H1 (cell line): ENCODE data around the gene OMP. TPM values are rescaled to one million over a fixed set of nuclear protein-coding genes. Genes with fewer than 3 reads are reported as not detected.

Experiments
- BRCA1 ChIP-seq: IDR thresholded peaks from 2 replicates; pipeline ENCODE4 v1.6.1; 2012; ENCODE audit warnings: low read depth, low read length, improper control_type of control experiment
- KDM1A ChIP-seq: fragments of 200-600, 300-600 bp; sonication (generic); IDR thresholded peaks from 2 replicates; pipeline ENCODE4 v1.7.1; 2016; ENCODE audit warnings: mild to moderate bottlenecking, low read length, borderline replicate concordance
- polyA plus RNA-seq, 7 experiments: library from polyadenylated mRNA; depleted of rRNA in 3 of 7; stranded (reverse) in 5 of 7; unstranded in 2 of 7; fragments of >200 nt in 5 of 7; fragments of 200-250 nt in 2 of 7; gene quantifications; 1 replicate in 5 of 7; 2 replicates in 1 of 7; 4 replicates in 1 of 7; pipeline versions ENCODE4 v1.2.1 to v1.2.3, GENCODE V29; 2011 to 2013; ENCODE audit warnings: missing spikeins in 2 of 7, mixed read lengths in 2 of 7
- total RNA-seq: library from RNA; stranded (reverse); fragmentation: NEBNext Ultra II Directional; extraction: Animal tissue kit (Norgen Biotek cat#: 25700); gene quantifications from 2 replicates; pipeline ENCODE4 v1.2.1, GENCODE V29; 2021
- TF ChIP-seq, protein P1 (sequence below): IDR thresholded peaks from 2 replicates; pipeline ENCODE4 v1.6.1; 2012; ENCODE audit warnings: inconsistent platforms

The OMP gene
- total and polyA plus RNA-seq, 2 of the 8 experiments (the other 6 are each of a cell fraction or from before 2014, with no cell fraction given), result not detected

DNA sequence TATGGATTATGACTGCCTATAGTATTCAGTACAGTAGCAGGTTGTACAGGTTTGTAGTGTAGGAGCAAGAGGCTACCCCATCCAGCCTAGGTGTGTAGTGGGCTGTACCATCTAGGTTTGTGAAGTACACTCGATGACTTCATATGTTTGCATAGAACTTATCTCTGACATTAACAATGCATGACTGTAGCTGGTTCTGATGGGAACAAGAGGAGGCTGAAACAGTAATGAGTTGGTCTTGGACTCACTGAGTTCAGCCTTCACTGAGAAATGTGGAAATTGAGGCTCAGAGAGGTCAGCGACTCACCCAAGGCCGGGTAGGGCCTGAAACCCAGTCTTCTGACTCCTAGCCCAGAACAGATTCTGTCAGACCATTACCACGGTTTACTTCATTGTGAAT, 38.4 kb downstream of the OMP start (continued):
- TF ChIP-seq KDM1A (no peak), BRCA1 (no peak)
- TF ChIP-seq, protein P1, sequence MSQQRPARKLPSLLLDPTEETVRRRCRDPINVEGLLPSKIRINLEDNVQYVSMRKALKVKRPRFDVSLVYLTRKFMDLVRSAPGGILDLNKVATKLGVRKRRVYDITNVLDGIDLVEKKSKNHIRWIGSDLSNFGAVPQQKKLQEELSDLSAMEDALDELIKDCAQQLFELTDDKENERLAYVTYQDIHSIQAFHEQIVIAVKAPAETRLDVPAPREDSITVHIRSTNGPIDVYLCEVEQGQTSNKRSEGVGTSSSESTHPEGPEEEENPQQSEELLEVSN, result no peak
